Activated T-helper 1 cell treated with anti-CD3 and anti-CD28 coated beads, Interleukin-2, amount 50 U/mL, for 16 hours (primary cell): ENCODE measurements around the gene HS3ST5.
"Not testable (repeated sequence)": the region's sequence is repeated elsewhere in the genome, so short reads cannot be mapped to it uniquely, and the experiment has no call there.

Source experiments
- DNase-seq, 2 donors: peaks; one replicate each; pipeline ENCODE4 v3.0.0-alpha.2; 2020; ENCODE audit warnings: low read depth in 1 of 2, low spot score in 1 of 2

The HS3ST5 gene

GRCh38 chr6:114100215-114100994 lies 242.4 kb downstream of the HS3ST5 start:
- no peak for DNase-seq

- DNase-seq, result no peak
Observed at GRCh38 chr6:114096561-114097172, 246.2 kb downstream of the HS3ST5 start.

DNA sequence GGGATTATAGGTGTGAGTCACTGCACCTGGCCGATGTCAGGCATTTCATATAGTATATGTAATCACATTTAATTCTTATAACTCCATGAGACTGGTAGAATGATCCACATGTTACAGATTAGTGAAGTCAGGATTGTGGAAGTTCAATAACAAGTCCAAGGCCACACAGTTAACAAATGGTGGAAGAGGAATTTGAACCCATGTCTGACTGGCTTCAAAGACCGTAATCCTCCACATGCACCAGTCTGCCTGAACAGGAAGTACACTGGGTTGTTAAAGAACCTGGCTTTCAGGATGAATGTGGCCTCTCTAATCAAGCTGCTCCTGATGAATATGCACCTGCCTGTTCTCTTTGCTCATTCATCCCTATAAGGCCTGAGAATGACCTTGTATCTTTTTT lies 249.9 kb downstream of the HS3ST5 start:
- DNase-seq, result no peak

- DNase-seq, result no peak
Observed at GRCh38 chr6:114090626-114091025, 252.2 kb downstream of the HS3ST5 start.

DNA sequence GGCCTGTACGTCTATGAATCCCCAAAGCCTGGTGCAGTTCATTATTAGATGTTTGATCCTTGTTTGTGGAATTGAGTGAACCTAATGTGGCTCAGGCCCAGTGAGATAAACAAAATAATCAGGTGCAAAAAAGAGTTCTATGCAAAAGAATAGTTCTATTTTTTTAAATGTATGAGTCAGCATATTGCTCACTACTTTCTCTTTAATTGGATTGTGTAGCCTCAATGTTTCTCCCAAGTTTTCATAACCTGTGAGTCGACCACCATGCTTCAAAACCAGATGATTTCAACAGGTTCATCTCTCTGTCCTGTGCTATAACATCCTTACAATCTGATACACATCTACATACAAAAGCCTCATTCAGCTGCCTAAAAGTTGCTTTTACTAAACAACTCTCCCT lies 255.3 kb downstream of the HS3ST5 start:
- DNase-seq, result no peak

DNA sequence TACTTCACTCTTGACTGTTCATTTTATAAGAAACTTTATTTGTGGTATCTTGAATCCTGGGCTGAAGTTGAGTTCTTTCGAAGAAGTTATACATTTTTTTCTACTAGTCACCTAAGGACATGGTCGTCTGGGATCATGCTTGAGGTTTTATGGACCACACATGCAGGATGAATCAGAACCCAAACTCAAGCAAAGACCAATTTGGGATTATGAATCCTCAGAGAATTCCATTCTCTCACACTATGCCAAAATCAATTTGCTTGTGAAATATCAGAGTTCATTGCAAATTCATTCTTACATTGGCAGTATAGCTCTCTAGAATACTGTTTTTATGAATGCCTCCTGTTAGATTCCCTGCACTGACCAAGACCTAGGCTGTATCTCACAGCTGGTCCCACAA lies 257.6 kb downstream of the HS3ST5 start:
- DNase-seq, result no peak

- no peak for DNase-seq
Observed at GRCh38 chr6:114084327-114084890, 258.4 kb downstream of the HS3ST5 start.

GRCh38 chr6:114083251-114083650 lies 259.6 kb downstream of the HS3ST5 start:
- DNase-seq, result no peak

- no peak for DNase-seq
Observed at GRCh38 chr6:114081730-114082129, 261.1 kb downstream of the HS3ST5 start.

GRCh38 chr6:114080891-114081510 lies 261.8 kb downstream of the HS3ST5 start:
- DNase-seq, result no peak

DNA sequence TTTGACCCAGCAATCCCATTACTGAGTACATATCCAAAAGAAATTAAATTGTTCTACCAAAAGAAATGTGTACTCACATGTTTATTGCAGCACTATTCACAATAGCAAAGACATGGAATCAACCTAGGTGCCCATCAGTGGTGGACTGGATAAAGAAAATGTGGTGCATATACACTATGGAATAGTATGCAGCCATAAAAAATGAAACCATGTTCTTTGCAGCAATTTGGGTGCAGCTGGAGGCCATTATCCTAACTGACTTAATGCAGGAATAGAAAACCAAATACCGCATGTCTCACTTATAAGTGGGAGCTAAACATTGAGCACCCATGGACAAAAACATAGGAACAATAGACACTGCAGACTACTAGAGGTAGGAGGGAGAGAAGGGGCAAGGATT lies 262.4 kb downstream of the HS3ST5 start:
- DNase-seq, result not testable (repeated sequence)

- DNase-seq, result no peak
Observed at GRCh38 chr6:114075777-114076176, 267.0 kb downstream of the HS3ST5 start.

- no peak for DNase-seq
Observed at GRCh38 chr6:114075300-114075699, 267.5 kb downstream of the HS3ST5 start.

DNA sequence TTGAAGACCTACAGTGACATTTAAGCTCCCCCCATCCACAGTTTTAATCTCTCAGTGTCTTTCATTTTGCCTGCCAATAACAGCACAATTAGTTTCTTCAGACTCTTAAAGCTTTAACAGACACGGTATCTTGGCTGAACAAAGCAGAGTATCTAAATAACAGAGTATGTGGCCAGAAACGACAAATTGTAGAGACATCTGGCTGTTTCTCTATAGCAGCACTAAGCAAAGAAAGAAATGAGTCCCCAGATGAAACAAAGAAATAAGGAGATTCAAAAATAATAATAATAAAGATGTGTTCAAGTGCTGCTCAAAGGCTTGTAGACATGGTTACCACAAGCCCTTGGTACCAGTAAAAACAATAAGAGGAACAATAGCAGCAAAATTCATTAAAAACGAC lies 274.1 kb downstream of the HS3ST5 start:
- DNase-seq, result no peak

GRCh38 chr6:114068116-114068515 lies 274.7 kb downstream of the HS3ST5 start:
- DNase-seq, result no peak

DNA sequence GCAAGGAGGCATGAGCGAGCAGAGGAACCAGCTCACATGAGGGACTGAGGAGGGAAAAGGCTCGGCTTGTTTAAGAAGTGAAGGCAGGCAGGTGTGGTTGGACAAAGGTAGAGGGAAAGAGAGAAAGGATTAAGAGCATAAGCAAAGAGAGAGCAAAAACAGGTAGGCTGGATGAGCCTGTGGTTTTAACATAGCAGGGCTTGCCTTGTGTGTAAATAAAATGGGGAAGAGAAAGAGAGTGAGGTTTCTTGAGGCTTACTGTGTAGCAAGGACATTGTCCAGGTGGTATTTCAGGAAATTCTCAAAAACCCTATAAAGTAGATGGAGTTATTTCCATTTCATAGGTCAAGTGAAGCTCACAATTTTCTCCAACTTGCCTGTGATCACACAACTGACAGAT lies 278.0 kb downstream of the HS3ST5 start:
- no peak for DNase-seq

DNA sequence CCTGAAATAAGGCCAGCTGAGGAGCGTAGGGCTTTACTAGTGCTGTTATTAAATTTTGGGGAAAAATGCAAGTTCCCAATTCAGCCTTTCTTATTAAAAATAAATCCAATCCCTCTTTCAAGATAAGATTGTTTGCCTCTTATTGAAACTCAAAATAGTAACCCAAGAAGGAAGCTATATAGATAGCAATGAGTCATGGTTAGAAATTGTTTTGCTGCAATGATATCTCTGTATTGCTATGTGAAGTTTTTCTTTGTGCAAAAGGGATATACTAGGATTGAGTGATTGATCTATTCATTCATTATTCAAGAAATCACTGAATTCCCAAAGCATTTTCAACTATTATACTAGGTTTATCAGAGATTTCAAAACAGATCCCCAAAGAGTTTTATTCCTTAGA lies 278.9 kb downstream of the HS3ST5 start:
- DNase-seq, result no peak

- DNase-seq, result no peak
Observed at GRCh38 chr6:114062199-114062598, 280.6 kb downstream of the HS3ST5 start.

- no peak for DNase-seq
Observed at GRCh38 chr6:114061741-114062140, 281.1 kb downstream of the HS3ST5 start.

- DNase-seq, result no peak
Observed at GRCh38 chr6:114061116-114061515, 281.7 kb downstream of the HS3ST5 start.

DNA sequence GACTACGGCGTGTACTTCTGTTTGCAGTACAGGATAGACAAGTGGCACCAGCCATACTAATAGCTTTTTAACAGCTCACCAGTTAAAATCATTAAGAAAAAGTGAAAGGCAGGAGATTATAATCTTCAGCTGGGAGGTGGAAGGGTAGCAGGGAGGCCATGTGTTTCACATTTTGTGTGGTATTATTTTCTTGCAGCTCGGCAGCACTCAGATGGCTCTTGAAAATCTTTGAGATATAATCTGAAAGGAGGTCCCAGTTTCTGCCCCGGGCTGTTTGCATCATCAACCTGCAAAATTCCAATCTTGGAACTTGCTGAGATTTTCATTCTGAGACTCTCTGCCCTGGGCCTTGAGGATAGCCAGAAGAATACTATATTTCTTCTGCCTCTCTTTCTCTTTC lies 284.4 kb downstream of the HS3ST5 start:
- no peak for DNase-seq

DNA sequence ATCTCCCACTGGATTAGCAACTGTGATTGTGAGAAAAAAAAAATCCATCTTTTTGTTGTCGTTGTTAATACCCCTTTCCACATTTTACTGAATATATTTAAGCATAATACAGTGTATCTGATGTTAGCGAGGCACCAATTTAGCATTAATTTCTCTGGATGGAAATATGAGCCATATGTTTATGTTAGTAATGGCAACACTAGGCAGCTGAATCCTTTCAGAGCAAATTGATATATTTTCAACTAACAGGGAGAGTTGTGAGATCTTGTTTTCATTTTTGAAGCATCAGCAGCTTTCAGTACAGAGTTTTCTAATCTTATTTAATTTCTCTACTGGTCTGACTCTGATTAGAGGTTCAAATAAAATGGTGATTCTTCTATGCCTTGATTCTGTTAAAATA lies 287.1 kb downstream of the HS3ST5 start:
- DNase-seq, result no peak
